ENCODE data around the gene ETV4.

GRCh38 chr17:43568506-43569082 is 22.5 kb upstream of the ETV4 start:
- TF ChIP-seq CTCF (conservative IDR thresholded peaks at IDR 0.05; ENCODE audit: low read length) (no peak), EZH2phosphoT487 (IDR thresholded peaks at IDR 0.05; ENCODE audit: borderline replicate concordance) (no peak)
